ENCODE data around the gene GMPPB.

GMPPB gene

GRCh38 chr3:49671291-49672288 lies 52.2 kb downstream of the GMPPB start:
- peak; percentile 83 for TF ChIP-seq CTCF (IDR thresholded peaks at IDR 0.05; ENCODE audit: extremely low read depth, insufficient read depth, missing control alignments)
- DNase-seq (ENCODE audit: low spot score): peak; percentile 87
- in situ Hi-C loops (cut with MboI; ENCODE audit: low pct_unique_long_range_greater_than_20kb, low sequenced_read_pairs, unreplicated experiment): loop anchor here (10.0 kb wide), 1 partner anchor 127 kb away; no protein-coding TSS in a partner anchor

- DNase-seq (ENCODE audit: low spot score): no peak
- TF ChIP-seq CTCF (IDR thresholded peaks at IDR 0.05; ENCODE audit: extremely low read depth, insufficient read depth, missing control alignments): no peak
- in situ Hi-C loops (cut with MboI; ENCODE audit: low pct_unique_long_range_greater_than_20kb, low sequenced_read_pairs, unreplicated experiment): loop anchor here (10.0 kb wide), 1 partner anchor 126 kb away; no protein-coding TSS in a partner anchor
Measured at GRCh38 chr3:49670940-49671290, 52.8 kb downstream of the GMPPB start.
